Osteocyte (in vitro differentiated cells): ENCODE measurements around the gene ELOVL5. TPM values are rescaled to one million over a fixed set of nuclear protein-coding genes. Genes with fewer than 3 reads are reported as not detected.
"Not testable (repeated sequence)": the region's sequence is repeated elsewhere in the genome, so short reads cannot be mapped to it uniquely, and the experiment has no call there.

Experiments
- DNase-seq: peaks from one replicate; pipeline ENCODE4 v3.0.0; 2021; ENCODE audit warnings: mixed read lengths; ENCODE audit not compliant: unreplicated experiment; ENCODE audit errors: extremely low spot score
- H3K27ac Mint-ChIP-seq: one replicate; pipeline ENCODE4 v1.8.0; 2021; ENCODE audit warnings: mild to moderate bottlenecking, mixed read lengths; ENCODE audit not compliant: unreplicated experiment
- H3K27me3 Mint-ChIP-seq: one replicate; pipeline ENCODE4 v1.8.0; 2021; ENCODE audit warnings: mixed read lengths; ENCODE audit not compliant: unreplicated experiment
- H3K36me3 Mint-ChIP-seq: one replicate; pipeline ENCODE4 v1.8.0; 2021; ENCODE audit warnings: mixed read lengths; ENCODE audit not compliant: unreplicated experiment
- H3K4me1 Mint-ChIP-seq: one replicate; pipeline ENCODE4 v1.8.0; 2021; ENCODE audit warnings: mixed read lengths; ENCODE audit not compliant: unreplicated experiment
- H3K4me3 Mint-ChIP-seq: one replicate; pipeline ENCODE4 v1.8.0; 2021; ENCODE audit warnings: mild to moderate bottlenecking, moderate library complexity, mixed read lengths; ENCODE audit not compliant: unreplicated experiment
- H3K9me3 Mint-ChIP-seq: one replicate; pipeline ENCODE4 v1.8.0; 2021; ENCODE audit warnings: mixed read lengths; ENCODE audit not compliant: unreplicated experiment
- CTCF ChIP-seq: fragments of 200-600 bp; sonication (generic); IDR thresholded peaks from 2 replicates; pipeline ENCODE4 v1.5.0; 2021; ENCODE audit warnings: antibody characterized with exemption, mild to moderate bottlenecking, moderate library complexity
- total RNA-seq: library from RNA; stranded (reverse); gene quantifications from 2 replicates; pipeline ENCODE4 v1.2.1, GENCODE V29; 2021

Gene ELOVL5
- total RNA-seq, 1 donor from 2014 or later = 89.4 TPM

- no peak for DNase-seq
- Mint-ChIP-seq H3K9me3 (no peaks in the 10 kb centered on the region), H3K4me1 (peaks cover 4% of the 10 kb centered on the region), H3K27ac (no peak overlapping the region), H3K36me3 (no peaks in the 10 kb centered on the region), H3K27me3 (peaks cover 17% of the 10 kb centered on the region), H3K4me3 (no peak overlapping the region)
- TF ChIP-seq CTCF = no peak
These were observed 3.6 kb upstream of the ELOVL5 start for GRCh38 chr6:53352360-53352759.

GRCh38 chr6:53349209-53349693, 501 bp upstream of the ELOVL5 start:
- H3K27me3 Mint-ChIP-seq = peaks cover 13% of the 10 kb centered on the region
- H3K27ac Mint-ChIP-seq = peak overlapping the region; percentile 98
- TF ChIP-seq CTCF = no peak
- H3K9me3 Mint-ChIP-seq = no peaks in the 10 kb centered on the region
- peaks cover 19% of the 10 kb centered on the region for H3K4me1 Mint-ChIP-seq
- DNase-seq = no peak
- H3K4me3 Mint-ChIP-seq = peak overlapping the region; percentile 87
- H3K36me3 Mint-ChIP-seq = peaks cover 3% of the 10 kb centered on the region

GRCh38 chr6:53347921-53348370, 804 bp downstream of the ELOVL5 start:
- peak; percentile 88 for DNase-seq
- H3K27me3 Mint-ChIP-seq = peaks cover 5% of the 10 kb centered on the region
- H3K4me3 Mint-ChIP-seq = peak overlapping the region; percentile 87
- no peak for TF ChIP-seq CTCF
- peak overlapping the region; percentile 87 for H3K27ac Mint-ChIP-seq
- peaks cover 3% of the 10 kb centered on the region for H3K36me3 Mint-ChIP-seq
- H3K4me1 Mint-ChIP-seq = peaks cover 25% of the 10 kb centered on the region
- H3K9me3 Mint-ChIP-seq = no peaks in the 10 kb centered on the region

GRCh38 chr6:53347250-53347920, 1.4 kb downstream of the ELOVL5 start:
- H3K36me3 Mint-ChIP-seq = peaks cover 3% of the 10 kb centered on the region
- peaks cover 29% of the 10 kb centered on the region for H3K4me1 Mint-ChIP-seq
- peak overlapping the region; percentile 87 for H3K27ac Mint-ChIP-seq
- H3K9me3 Mint-ChIP-seq = no peaks in the 10 kb centered on the region
- H3K27me3 Mint-ChIP-seq = no peaks in the 10 kb centered on the region
- peak overlapping the region; percentile 87 for H3K4me3 Mint-ChIP-seq
- TF ChIP-seq CTCF = no peak
- DNase-seq = no peak

- not testable (repeated sequence) for H3K36me3 Mint-ChIP-seq, H3K9me3 Mint-ChIP-seq, H3K27ac Mint-ChIP-seq, H3K27me3 Mint-ChIP-seq, H3K4me3 Mint-ChIP-seq, DNase-seq
- peaks cover 38% of the 10 kb centered on the region for H3K4me1 Mint-ChIP-seq
These were observed 2.7 kb downstream of the ELOVL5 start for GRCh38 chr6:53346049-53346448.
